ENCODE data around the gene ENPP7. TPM values are rescaled to one million over a fixed set of nuclear protein-coding genes. Genes with fewer than 3 reads are reported as not detected.

Gene ENPP7
- total RNA-seq, 1 donor from 2014 or later = not detected

DNA sequence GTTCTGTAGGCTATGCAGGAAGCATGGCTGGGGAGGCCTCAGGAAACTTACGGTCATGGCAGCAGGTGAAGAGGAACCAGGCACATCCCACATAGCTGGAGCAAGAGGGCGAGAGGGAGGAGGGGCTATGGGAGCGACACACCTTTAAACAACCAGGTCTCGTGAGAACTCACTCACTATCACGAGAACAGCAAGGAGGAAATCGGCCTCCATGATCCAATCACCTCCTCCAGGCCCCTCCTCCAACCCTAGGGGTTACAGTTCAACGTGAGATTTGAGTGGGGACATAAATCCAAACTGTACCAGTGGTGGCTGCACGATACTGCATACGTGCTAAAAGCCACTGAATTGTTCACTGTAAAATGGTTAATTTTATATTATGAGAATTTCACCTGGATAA, 26.1 kb upstream of the ENPP7 start:
- no peak for DNase-seq

DNA sequence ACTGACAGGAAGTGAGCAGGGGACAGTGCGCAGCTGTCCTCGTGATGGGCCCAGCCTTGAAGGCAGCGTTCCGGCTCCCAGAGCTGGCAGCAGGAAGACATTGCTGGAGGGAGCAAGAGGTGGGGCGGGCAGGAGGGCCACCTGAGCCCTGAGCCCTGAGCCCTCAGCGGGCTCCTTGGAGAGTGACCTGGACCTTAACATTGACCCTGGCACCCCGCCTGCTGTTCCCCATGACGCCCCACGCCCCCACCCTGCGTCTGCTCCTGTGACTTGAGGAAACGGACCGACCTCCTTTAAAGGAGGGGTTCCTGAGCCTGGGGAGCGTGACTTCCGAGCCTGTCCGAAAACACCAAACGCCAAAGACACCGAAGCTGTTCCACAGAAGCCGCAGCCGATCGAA, 25.1 kb upstream of the ENPP7 start:
- no peak for DNase-seq

GRCh38 chr17:79706931-79707850, 23.6 kb upstream of the ENPP7 start:
- DNase-seq = no peak

DNA sequence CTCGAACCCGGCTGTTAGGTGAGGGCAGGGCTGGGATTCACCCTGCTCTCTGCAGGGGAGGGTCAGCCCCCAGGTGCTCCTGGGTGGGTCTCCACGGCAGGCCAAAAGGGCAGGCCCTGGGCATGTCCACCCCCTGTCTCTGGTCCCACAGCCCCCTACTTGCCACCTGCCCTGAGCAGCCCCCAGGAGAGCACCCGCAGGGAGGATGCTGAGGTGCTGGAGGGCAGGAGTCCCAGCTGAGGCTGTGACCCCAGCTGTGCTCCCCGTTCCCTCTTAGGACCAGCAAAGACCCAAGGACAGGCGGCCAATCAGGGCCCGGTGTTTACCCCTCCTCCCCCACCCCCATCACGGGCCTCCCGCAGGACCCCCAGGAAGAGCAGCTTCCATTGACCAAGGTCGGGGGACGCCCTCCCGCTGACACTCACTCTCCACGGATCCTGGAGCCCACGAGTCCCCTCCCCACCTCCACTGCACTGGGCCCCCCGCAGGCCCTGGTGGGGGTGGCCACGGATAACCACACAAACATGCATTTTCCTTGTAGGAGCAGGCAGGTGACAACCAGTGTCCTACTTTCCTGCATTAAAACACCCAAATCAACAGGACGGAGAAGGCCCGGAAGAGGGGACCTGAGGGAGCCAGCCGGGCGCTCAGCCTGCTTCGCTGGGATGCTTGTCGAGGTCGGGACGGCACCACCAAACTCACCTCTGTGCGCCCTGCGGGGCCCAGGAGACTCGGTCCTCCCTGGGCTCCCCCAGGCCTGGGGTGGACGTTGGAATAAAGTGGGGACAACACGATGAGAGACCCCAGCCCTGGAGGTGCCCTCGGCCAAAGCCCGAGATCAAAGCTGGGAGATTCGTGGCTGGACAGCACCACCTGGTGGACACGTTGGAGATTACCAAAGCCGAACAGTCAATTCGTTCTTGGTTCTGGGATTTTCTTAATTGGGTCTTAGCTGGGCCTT, 22.5 kb upstream of the ENPP7 start:
- peak; percentile 12 for DNase-seq

- DNase-seq = no peak
Measured at GRCh38 chr17:79711715-79712305, 18.9 kb upstream of the ENPP7 start.

DNA sequence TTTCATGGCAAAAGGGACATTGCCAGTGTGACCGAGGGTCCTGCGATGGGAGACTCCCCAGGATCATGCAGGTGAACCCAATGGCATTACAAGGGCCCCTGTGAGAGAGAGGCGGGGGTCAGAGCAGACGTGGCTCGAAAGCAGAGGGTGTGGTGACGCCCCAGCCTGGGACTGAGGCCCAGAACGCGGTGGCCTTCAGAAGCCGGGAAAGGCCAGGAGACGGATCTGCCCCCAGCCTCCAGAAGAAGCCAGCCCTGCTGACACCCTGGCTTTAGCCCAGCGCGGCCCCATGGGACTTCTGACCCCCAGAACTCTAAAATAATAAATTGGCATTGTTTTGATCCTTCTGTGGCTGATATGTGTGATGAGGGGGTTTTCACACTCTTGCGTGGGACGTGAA, 17.4 kb upstream of the ENPP7 start:
- DNase-seq = no peak

GRCh38 chr17:79714176-79715097, 16.3 kb upstream of the ENPP7 start:
- DNase-seq = no peak

DNA sequence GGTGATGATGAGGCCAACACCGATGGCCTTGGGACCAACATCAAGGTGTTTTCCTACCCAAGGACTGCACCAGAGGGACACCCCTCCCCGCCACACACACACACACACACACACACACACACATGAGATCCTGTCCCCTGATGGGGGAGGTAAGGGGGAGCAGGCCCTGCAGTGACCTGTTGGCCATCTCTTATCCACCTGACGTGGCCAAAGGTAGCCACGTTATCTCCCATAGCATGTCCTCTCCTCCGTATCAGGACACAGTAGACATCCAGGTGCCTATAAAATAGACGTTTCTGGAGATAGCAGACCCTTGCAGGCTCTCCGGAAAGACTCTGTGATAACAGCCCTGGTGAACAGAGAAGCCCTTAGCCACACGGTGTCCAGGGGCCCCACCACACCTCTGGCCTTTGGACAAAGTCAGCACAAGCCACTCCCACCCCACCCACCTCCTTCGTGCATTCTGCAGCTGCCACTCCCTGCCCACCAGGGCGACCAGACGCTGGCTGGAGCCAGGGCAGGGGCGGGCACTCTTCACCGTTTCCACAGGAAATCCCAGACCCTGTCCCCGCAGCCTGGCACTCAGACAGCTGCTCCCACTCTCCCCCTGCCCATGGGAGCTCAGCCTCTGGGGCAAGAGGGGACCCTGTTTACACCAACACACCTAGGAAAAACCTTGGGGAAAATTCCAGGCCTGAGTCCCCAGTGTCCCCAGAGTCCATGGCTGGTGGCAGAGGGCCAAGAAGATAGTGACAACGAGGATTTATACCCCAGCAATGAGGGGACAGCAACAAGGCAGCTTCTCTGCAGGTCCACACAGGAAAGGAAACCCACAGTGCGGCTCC, 15.4 kb upstream of the ENPP7 start:
- no peak for DNase-seq

DNA sequence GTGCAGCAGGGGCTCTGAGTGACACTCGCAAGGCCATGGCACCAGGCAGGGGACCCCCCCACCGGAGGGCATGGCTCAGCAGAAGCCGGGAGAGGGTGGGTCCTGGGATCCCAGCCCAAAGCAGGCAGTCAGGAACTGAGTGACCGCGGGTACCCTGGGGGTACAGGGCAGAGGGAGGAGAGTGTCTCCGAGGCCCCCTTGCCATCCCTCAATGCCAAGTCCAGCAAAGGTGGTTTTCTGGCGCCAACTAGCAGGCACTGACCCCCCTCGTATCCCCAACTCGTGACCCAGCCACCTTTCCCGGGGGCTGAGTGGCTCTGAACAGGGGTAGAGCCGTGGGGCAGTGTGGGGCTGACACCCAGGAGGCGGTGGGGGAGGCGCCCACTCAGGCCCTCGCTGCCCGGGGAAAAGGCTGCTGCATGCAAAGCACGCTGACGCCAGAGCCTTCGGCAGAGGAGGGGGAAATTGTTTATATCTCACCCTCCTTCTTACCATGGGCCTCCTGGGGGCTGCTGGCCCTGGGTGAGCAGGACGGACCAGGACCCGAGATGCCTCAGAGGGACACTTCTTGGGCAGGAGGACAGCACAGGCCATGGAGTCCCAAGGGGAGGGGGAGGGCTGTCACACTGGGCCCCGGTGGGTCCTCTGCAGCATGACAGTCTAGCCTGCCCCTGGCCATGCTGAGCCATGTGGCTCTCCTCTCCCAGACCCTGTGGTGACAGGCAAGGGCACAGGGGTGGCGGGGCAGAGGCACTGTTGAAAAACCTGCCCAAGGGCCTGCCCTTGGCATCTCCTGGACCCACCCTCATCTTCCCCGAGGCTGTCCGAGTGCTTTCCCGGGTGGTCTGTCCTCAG, 14.6 kb upstream of the ENPP7 start:
- DNase-seq = no peak

GRCh38 chr17:79720705-79721292, 9.9 kb upstream of the ENPP7 start:
- DNase-seq = no peak

DNA sequence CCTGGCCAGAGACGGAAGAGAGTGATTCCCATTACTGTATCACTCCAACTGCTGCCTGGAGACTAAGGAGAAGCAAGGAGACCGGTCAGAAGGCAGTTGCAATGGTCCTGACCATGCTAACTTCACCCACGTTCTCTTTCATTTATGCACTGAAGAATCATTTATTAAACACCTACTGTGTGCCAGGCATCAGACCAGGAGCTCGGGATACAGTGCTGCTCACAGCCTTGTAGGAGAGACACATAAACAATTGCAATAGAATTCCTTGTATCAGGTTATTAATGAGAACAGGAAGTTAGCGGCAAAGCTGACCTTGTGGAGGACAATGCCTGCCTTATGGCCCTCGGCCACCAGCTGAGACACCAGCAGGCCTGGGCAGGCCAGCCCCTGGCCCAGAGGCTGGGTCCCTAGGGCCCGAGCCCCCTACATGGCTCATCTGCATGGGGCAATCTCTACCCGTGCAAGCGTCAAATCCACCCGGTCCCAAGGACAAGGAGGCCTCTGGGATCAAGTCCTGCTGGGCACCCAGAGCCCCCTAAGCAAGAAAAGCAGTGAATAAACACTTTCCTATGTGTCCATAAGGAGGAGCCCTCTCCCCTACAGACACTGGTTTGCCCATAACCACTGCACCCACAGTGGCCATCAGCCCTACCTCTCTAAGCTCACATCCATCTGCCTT, 8.6 kb upstream of the ENPP7 start:
- DNase-seq = no peak

- DNase-seq = no peak
Measured at GRCh38 chr17:79722787-79723186, 8.0 kb upstream of the ENPP7 start.

DNA sequence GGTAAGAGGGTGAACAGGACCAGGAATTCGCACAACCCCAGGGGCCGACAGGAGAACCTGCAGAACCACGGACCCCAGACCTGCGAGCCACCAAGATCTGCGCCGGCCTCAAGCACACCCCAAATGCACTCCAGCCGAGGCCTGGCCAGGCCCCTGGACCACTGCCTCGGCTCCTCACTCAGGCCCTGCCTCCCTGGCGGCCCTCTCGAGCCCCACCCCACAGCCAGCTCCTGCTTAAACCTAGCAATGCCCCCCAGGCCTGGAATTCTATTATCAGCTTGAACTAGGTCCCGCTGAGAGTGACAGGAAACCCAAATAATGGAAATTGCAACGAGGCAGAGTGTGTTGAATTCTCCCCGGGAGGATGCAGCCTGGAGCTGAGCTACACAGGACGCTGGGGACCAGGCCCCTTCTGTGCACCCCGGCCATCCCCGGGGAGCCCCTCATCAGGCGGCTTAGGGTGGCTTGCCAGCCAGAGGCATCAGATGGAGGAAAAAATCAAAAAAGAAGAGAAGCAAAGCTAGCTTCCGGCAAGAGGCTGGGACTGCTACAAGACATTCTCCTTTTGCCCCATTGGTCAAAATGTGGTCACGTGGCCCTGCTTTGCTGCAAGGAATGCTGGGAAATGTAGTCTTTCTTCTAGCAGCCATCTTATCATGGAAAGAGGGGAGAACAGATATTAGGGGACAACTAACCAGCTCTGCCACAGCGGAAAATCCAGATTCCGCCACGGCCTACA, 2.4 kb upstream of the ENPP7 start:
- DNase-seq = peak; percentile 89

DNA sequence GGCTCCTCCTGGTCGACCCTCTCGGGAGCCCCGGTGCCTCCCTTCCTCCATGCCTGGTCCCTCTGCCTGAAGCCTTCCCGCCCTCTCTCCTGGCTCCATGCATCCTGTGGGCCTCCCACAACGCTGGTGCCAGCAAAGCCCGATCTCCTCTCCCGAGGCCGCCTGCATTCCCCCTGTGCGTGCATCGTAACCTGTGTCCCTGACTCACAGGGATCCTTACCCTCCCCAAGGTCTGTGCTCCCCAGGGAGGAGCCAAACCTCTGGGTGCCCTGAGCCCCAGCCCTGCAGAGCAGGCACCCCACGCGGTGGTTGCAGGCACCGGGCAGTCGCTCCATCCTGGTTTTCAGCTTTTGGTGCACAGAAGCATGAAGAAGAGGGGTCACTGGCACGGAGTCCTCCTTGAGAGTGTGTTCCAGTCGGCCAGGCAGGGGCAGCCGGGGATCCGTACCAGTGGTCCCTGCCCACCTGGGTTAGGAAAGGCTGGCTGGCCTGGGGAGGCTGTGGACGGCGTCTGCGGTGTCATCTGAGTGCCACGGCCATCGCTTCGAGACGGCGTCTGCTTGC, 1.8 kb upstream of the ENPP7 start:
- no peak for DNase-seq

DNA sequence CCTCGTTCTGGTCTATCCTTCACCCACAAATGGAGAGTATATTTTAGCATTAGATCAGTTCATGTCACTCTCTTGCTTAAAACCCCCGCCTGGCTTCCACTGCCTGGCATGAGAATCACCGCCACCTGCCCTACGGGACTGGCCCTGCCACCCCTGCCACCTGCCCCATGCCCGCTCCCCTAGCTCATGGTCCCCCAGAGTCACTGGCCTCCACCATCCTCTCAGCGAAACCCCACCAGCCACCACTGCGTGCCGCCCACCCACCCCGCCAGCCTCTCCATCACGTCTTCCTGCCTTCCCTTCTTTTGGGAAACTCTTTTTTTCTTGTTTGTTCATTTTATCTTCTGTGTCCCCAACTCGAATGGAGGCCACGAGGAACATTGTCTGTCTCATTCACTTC, 982 bp upstream of the ENPP7 start:
- no peak for DNase-seq

- no peak for DNase-seq
Measured at GRCh38 chr17:79730437-79730768, 340 bp upstream of the ENPP7 start.

DNA sequence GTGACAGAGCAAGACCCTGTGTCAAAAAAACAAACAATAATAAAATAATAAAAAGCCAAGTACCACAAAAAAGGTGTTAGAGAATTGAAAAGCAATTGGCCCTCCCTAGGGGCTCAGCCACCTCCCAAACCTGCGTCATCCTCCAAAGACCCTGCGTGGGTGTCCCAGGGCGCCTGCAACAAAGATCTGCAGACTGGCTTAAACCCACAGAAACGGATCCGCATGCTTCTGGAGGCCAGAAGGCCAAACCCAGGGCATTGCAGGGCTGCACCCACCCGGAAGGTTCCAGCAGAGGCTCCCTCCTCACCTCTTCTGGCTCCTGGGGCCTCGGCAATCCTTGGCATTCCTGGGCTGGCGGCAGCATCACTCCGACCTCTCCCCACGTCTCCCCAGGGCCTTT, 1.5 kb downstream of the ENPP7 start:
- DNase-seq = no peak

All from occipital lobe (tissue), 2 donors.